Osteoblast (primary cell): ENCODE measurements around the gene PCDHA1. TPM values are rescaled to one million over a fixed set of nuclear protein-coding genes. Genes with fewer than 3 reads are reported as not detected.

Experiments used
- DNase-seq: peaks from one replicate; pipeline ENCODE4 v3.0.0; 2011; ENCODE audit warnings: low spot score, mixed read lengths; ENCODE audit not compliant: insufficient read length; ENCODE audit errors: missing footprints
- H2AFZ ChIP-seq: 2 replicates; pipeline ENCODE4 v1.6.0; 2011; ENCODE audit warnings: mild to moderate bottlenecking, low read length
- H3K27ac ChIP-seq: 2 replicates; pipeline ENCODE4 v1.5.1; 2011; ENCODE audit warnings: mild to moderate bottlenecking, low read depth, low read length, moderate library complexity
- H3K27me3 ChIP-seq: 2 replicates; pipeline ENCODE4 v1.6.0; 2012; ENCODE audit warnings: mild to moderate bottlenecking, control low read depth, inconsistent platforms, low read length, moderate library complexity; ENCODE audit not compliant: insufficient read depth
- H3K36me3 ChIP-seq: 2 replicates; pipeline ENCODE4 v1.5.1; 2011; ENCODE audit warnings: mild to moderate bottlenecking, low read length, control low read depth, moderate library complexity; ENCODE audit not compliant: insufficient read depth
- H3K4me1 ChIP-seq: 2 replicates; pipeline ENCODE4 v1.5.1; 2011; ENCODE audit warnings: mild to moderate bottlenecking, low read length, control low read depth, moderate library complexity; ENCODE audit not compliant: insufficient read depth
- H3K4me2 ChIP-seq: 2 replicates; pipeline ENCODE4 v1.6.0; 2011; ENCODE audit warnings: mild to moderate bottlenecking, low read length; ENCODE audit not compliant: insufficient read depth
- H3K4me3 ChIP-seq: fragments of 200-600 bp; sonication (generic); 3 replicates; pipeline ENCODE4 v1.5.1; 2012; ENCODE audit warnings: mild to moderate bottlenecking, low read length, inconsistent platforms; ENCODE audit not compliant: insufficient read depth
- H3K79me2 ChIP-seq: 2 replicates; pipeline ENCODE4 v1.6.0; 2012; ENCODE audit warnings: mild to moderate bottlenecking, low read length, control low read depth, inconsistent platforms; ENCODE audit not compliant: insufficient read depth
- H3K9me3 ChIP-seq: 2 replicates; pipeline ENCODE4 v1.5.1; 2011; ENCODE audit warnings: low read depth, low read length, control low read depth
- H4K20me1 ChIP-seq: 2 replicates; pipeline ENCODE4 v1.6.0; 2012; ENCODE audit warnings: mild to moderate bottlenecking, low read length, control low read depth; ENCODE audit not compliant: insufficient read depth
- total RNA-seq: library from RNA; depleted of rRNA; stranded (reverse); fragments of >200 nt; gene quantifications from 2 replicates; pipeline ENCODE4 v1.2.3, GENCODE V29; 2012
- TF ChIP-seq, protein P1 (sequence below): IDR thresholded peaks from 2 replicates; pipeline ENCODE4 v1.5.1; 2011; ENCODE audit warnings: mild to moderate bottlenecking, low read depth, low read length, moderate library complexity; ENCODE audit errors: extremely low read depth

PCDHA1 gene
- total RNA-seq: not detected in 2 replicates

DNA sequence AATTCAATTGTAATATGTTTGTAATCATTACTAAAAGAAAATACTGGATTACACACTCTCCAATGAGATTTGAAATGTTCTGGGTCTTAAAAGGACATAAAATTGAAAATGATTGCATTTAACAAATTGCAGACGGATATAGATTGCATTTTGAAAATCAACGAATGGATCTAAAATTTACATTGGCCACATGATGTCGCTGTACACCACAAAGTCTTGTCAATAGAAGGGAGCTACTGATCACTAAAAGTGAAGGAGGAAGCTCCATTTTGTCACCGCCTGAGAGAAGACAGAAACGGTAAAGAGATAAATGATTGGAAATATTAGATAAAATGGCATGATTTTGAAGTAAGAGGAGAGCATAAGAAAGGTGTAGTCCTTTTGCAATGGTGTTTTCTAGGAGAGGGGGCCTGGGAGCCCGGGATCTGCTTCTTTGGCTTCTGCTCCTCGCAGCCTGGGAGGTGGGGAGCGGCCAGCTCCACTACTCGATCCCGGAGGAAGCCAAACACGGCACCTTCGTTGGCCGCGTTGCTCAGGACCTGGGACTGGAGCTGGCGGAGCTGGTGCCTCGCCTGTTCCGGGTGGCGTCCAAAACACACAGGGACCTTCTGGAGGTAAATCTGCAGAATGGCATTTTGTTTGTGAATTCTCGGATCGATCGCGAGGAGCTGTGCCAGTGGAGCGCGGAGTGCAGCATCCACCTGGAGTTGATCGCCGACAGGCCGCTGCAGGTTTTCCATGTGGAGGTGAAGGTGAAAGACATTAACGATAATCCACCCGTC is at the start of gene PCDHA1:
PCDHA1 (plus strand) TSS at position 236 of the 782 bp plus-strand sequence.
- DNase-seq: no peak

DNA sequence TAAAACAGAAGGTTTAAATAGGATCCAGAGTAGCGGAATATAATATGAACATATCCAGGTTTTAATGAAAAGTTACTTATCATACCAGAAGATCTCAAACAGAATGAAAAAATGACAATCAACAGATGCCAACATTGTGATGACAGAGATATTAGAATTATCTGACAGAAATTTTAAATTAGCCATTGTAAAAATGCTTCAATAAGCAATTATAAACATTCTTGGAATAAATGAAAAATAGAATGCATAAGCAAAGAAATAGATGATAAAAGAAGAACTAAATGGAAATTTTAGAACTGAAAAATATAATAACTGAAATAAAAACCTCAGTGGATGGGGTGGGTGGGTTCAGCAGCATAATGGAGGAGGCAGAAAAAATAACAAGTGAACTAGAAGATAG is 48.5 kb upstream of the PCDHA1 start:
- peaks cover 5% of the 10 kb centered on the region for H3K27me3 ChIP-seq
- no peak for DNase-seq
- no peaks in the 10 kb centered on the region for H3K9me3 ChIP-seq
- TF ChIP-seq, protein P1, sequence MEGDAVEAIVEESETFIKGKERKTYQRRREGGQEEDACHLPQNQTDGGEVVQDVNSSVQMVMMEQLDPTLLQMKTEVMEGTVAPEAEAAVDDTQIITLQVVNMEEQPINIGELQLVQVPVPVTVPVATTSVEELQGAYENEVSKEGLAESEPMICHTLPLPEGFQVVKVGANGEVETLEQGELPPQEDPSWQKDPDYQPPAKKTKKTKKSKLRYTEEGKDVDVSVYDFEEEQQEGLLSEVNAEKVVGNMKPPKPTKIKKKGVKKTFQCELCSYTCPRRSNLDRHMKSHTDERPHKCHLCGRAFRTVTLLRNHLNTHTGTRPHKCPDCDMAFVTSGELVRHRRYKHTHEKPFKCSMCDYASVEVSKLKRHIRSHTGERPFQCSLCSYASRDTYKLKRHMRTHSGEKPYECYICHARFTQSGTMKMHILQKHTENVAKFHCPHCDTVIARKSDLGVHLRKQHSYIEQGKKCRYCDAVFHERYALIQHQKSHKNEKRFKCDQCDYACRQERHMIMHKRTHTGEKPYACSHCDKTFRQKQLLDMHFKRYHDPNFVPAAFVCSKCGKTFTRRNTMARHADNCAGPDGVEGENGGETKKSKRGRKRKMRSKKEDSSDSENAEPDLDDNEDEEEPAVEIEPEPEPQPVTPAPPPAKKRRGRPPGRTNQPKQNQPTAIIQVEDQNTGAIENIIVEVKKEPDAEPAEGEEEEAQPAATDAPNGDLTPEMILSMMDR: no peak
- no peak overlapping the region for H3K4me2 ChIP-seq
- H2AFZ ChIP-seq: no peak overlapping the region
- H3K4me1 ChIP-seq: no peaks in the 10 kb centered on the region
- no peak overlapping the region for H3K27ac ChIP-seq
- no peak overlapping the region for H3K4me3 ChIP-seq
- H3K79me2 ChIP-seq: no peaks in the 10 kb centered on the region
- H3K36me3 ChIP-seq: no peaks in the 10 kb centered on the region
- no peaks in the 10 kb centered on the region for H4K20me1 ChIP-seq

More for the DNA sequence above, at the start of gene PCDHA1:
- Histone ChIP-seq H3K36me3 (no peaks in the 10 kb centered on the region), H3K79me2 (no peaks in the 10 kb centered on the region), H3K9me3 (peaks cover 4% of the 10 kb centered on the region), H3K27ac (no peak within 1 kb of the TSS), H2AFZ (no peak within 1 kb of the TSS), H3K4me2 (no peak within 1 kb of the TSS), H4K20me1 (no peaks in the 10 kb centered on the region), H3K27me3 (no peaks in the 10 kb centered on the region), H3K4me1 (no peaks in the 10 kb centered on the region), H3K4me3 (no peak within 1 kb of the TSS)
- TF ChIP-seq, protein P1: no peak

DNA sequence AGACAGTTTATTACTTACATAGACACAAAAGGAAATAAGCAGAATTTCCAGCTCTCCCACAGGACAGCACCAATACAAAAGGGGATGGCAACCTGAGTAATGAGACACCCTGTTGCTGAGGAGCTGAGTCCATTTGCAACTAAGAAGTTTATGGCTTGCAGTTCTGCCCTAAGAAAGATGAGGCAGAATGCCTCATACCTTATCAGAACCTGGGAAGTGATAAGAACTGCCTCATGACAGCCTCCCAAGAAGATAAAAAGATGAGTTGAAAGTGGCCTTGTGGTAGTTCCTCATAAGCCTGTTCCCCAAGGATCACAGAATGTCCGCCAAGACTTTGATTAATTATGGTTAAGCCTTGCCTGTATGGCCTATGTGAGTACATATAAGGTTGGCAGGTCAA is 44.0 kb upstream of the PCDHA1 start:
- no peak for DNase-seq
- no peaks in the 10 kb centered on the region for H4K20me1 ChIP-seq
- H3K79me2 ChIP-seq: no peaks in the 10 kb centered on the region
- H3K27me3 ChIP-seq: no peaks in the 10 kb centered on the region
- no peak overlapping the region for H3K4me3 ChIP-seq
- no peaks in the 10 kb centered on the region for H3K4me1 ChIP-seq
- H2AFZ ChIP-seq: no peak overlapping the region
- no peak overlapping the region for H3K27ac ChIP-seq
- no peaks in the 10 kb centered on the region for H3K36me3 ChIP-seq
- TF ChIP-seq, protein P1: no peak
- no peaks in the 10 kb centered on the region for H3K9me3 ChIP-seq
- no peak overlapping the region for H3K4me2 ChIP-seq

DNA sequence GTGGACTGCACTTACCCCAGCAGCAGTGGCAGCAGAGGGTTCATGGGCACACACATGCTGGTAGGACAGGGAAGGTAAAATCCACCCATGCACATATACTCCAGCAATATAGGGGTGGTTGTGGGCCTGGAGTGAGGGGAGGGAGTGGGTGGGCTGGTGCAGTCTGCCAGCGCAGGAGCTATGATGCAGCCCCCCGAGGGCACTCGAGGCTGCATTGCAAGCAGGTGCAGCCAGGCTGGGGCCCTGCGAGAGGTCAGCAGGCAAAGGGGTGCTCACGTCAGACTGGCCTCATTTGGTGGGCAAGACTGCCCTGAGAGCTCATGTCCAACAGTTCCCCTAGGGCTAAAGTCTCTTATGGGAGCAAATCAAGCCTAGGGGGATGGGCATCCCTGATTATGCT is 32.4 kb upstream of the PCDHA1 start:
- Histone ChIP-seq H3K79me2 (no peaks in the 10 kb centered on the region), H4K20me1 (no peaks in the 10 kb centered on the region), H3K9me3 (peaks cover 4% of the 10 kb centered on the region), H2AFZ (no peak overlapping the region), H3K36me3 (no peaks in the 10 kb centered on the region), H3K27ac (no peak overlapping the region), H3K4me1 (no peaks in the 10 kb centered on the region), H3K4me3 (no peak overlapping the region), H3K4me2 (no peak overlapping the region), H3K27me3 (no peaks in the 10 kb centered on the region)
- TF ChIP-seq, protein P1: no peak
- DNase-seq: no peak
